Esophagus squamous epithelium (tissue), 5 donors: ENCODE measurements around the gene MAML3. TPM values are rescaled to one million over a fixed set of nuclear protein-coding genes. Genes with fewer than 3 reads are reported as not detected.

Experiments used
- DNase-seq: peaks from one replicate; lab custom pipeline; 2025; lab: John Stamatoyannopoulos, UW
- H3K27ac ChIP-seq, 4 donors: fragments of 200-600 bp; sonication (generic); one replicate each; pipeline ENCODE4 v1.5.1; 2016 to 2019; ENCODE audit warnings: mild to moderate bottlenecking in 1 of 4
- H3K27me3 ChIP-seq, 4 donors: fragments of 200-600 bp; sonication (generic); 1 replicate in 3 of 4; 2 replicates in 1 of 4; pipeline versions ENCODE4 v1.5.1 to v1.6.0; 2017 to 2021; ENCODE audit warnings: antibody characterized with exemption in 1 of 4
- H3K36me3 ChIP-seq, 3 donors: fragments of 200-600 bp; sonication (generic); one replicate each; pipeline ENCODE4 v1.5.1; 2016 to 2019
- H3K4me1 ChIP-seq, 3 donors: fragments of 200-600 bp; sonication (generic); one replicate each; pipeline ENCODE4 v1.5.1; 2017 to 2019
- H3K4me3 ChIP-seq, 4 donors: fragments of 200-600 bp; sonication (generic); 1 replicate in 3 of 4; 2 replicates in 1 of 4; pipeline ENCODE4 v1.5.1; 2016 to 2019; ENCODE audit warnings: mild to moderate bottlenecking in 2 of 4, moderate library complexity in 1 of 4
- H3K9me3 ChIP-seq, 3 donors: fragments of 200-600 bp; sonication (generic); one replicate each; pipeline ENCODE4 v1.5.1; 2016 to 2019
- POLR2A ChIP-seq, 4 donors: fragments of 450-650 bp; IDR thresholded peaks; one replicate each; pipeline ENCODE4 v1.6.1; 2017; ENCODE audit warnings: antibody characterized with exemption in 4 of 4, mild to moderate bottlenecking in 4 of 4, moderate library complexity in 3 of 4
- WGBS, 2 donors: methylation state at CpG; one replicate each; pipeline ENCODE4 v1.1.5; 2018; 5-methylcytosine and 5-hydroxymethylcytosine counted together
- intact Hi-C: fragments of 100-400 bp; cut with DNase I; formaldehyde crosslinking; loops from one replicate; pipeline ENCODE4 v1.15.0; 2022
- total RNA-seq, 4 donors: library from RNA; depleted of rRNA; stranded (reverse); fragments of >200 nt; gene quantifications; one replicate each; pipeline ENCODE4 v1.1.0, GENCODE V29; 2016
- TF ChIP-seq, protein P1 (sequence below), 6 experiments: fragments of 450-650 bp in 4 of 6; fragments of 200-600 bp in 2 of 6; sonication (generic) in 2 of 6; IDR thresholded peaks; one replicate each; pipeline ENCODE4 v1.5.1; 2016 to 2019; ENCODE audit warnings: antibody characterized with exemption in 6 of 6, mild to moderate bottlenecking in 4 of 6, moderate library complexity in 4 of 6
- donor health status: DM: yes; HTN: yes; CAD: no.

The MAML3 gene
- total RNA-seq, 4 donors from 2014 or later, result 6.9 to 14.2 (median 8.9) TPM

DNA sequence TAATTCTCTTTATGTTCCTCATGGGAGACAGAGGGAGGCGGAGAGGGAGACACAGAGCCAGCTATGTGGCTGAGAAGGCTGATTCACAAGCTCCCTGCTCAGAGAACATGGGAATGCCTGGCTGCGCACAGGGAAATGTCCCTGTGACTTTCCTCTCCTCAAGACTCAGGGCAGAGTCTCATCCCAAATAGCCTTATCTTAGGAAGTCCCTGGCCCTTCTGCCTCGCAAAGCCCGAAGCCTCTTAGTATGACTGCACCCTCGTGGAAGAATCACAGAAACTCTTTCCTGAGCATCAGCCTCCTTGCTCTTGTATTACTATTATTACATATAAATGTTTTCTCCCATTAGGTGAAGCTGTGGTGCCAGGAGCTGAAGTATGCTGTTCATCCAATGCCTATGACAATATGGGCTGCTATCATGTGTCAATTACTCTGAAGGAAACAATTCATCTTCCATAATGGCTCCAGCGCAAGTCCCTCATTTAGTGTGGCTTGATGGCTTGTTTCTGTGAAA lies 257.8 kb downstream of the MAML3 start:
- DNase-seq, result no peak
- no peak overlapping the region for H3K27ac ChIP-seq
- H3K4me1 ChIP-seq, result peaks cover 0 to 28% (median 3%) of the 10 kb centered on the region in 3 donors
- 85 to 92% methylated on average over 6 of the region's 6 CpGs for WGBS, 2 donors
- H3K4me3 ChIP-seq, result no peak overlapping the region
- no peaks in the 10 kb centered on the region for H3K27me3 ChIP-seq
- no peaks in the 10 kb centered on the region for H3K9me3 ChIP-seq
- no peaks in the 10 kb centered on the region for H3K36me3 ChIP-seq
- TF ChIP-seq, protein P1, sequence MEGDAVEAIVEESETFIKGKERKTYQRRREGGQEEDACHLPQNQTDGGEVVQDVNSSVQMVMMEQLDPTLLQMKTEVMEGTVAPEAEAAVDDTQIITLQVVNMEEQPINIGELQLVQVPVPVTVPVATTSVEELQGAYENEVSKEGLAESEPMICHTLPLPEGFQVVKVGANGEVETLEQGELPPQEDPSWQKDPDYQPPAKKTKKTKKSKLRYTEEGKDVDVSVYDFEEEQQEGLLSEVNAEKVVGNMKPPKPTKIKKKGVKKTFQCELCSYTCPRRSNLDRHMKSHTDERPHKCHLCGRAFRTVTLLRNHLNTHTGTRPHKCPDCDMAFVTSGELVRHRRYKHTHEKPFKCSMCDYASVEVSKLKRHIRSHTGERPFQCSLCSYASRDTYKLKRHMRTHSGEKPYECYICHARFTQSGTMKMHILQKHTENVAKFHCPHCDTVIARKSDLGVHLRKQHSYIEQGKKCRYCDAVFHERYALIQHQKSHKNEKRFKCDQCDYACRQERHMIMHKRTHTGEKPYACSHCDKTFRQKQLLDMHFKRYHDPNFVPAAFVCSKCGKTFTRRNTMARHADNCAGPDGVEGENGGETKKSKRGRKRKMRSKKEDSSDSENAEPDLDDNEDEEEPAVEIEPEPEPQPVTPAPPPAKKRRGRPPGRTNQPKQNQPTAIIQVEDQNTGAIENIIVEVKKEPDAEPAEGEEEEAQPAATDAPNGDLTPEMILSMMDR (IDR thresholded peaks at IDR 0.05), result no peak
- no peak for TF ChIP-seq POLR2A (IDR thresholded peaks at IDR 0.05)
- intact Hi-C loops, result no loop called here

DNA sequence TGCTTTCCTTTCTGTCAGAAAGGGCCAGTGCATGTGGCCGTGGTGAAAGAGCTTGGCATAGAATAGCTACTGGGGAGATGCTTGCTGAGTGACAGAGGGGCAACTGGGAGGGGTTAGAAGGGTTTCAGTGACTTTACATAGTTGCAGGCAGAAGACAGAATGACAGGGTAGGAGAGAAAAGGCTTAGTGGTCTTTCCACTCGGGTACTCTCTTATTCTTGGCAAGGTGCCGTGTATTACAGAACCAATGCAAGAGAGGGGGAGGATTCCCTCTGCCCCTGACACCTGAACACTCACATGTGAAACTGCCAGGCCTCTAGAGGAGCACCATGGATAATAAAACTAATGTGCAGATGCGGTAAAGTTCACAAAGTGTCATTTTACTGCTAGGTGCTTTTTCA lies 260.2 kb downstream of the MAML3 start:
- no peaks in the 10 kb centered on the region for H3K27me3 ChIP-seq
- intact Hi-C loops, result no loop called here
- H3K4me3 ChIP-seq, result no peak overlapping the region
- H3K27ac ChIP-seq, result peak overlapping the region in 1 of 4 donors; percentile 2
- peaks cover 0 to 7% (median 0%) of the 10 kb centered on the region in 3 donors for H3K36me3 ChIP-seq
- TF ChIP-seq, protein P1 (IDR thresholded peaks at IDR 0.05), result no peak
- no peak for TF ChIP-seq POLR2A (IDR thresholded peaks at IDR 0.05)
- no peaks in the 10 kb centered on the region for H3K9me3 ChIP-seq
- DNase-seq, result no peak
- peaks cover 7 to 45% (median 12%) of the 10 kb centered on the region in 3 donors for H3K4me1 ChIP-seq
- WGBS, 2 donors, result 66 to 89% methylated on average over 4 of the region's 4 CpGs

DNA sequence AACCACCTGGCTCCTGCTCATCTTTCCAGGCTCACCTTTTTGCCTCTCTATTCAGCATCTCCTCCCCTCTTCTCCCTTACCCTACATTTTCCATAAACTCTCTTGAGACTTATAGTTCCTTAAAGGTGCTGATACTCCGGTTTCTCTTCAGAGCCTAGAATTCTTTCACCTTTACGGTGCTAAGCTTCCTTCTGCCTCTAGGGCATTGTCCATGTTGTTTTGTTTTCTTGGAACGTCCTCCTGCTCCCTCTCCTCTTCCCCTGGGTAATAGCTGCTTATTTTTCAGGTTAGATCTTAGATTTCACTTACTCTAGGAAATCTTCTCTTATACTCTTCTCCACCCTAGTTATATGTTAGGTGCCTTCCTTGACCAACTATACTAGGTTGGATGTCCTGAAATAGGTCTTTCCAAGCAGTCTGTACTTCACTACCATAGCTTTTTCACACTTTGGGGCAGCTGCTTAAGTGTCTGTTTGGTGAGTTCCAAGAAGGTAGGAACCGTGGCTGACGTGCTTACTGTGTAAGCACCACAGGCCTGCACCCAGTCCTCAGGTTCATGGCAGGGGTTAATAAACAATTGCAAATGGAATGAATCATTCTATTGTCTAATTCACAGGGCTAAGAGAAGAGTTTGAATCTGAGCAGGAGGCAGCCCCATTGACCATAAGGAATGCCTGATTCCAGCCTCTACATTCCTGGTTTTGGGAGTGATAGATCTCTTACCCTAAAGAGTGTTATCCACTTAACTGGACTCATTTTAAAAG lies 260.8 kb downstream of the MAML3 start:
- DNase-seq, result no peak
- H3K4me1 ChIP-seq, result peaks cover 14 to 52% (median 16%) of the 10 kb centered on the region in 3 donors
- H3K27me3 ChIP-seq, result no peaks in the 10 kb centered on the region
- 39 to 50% methylated on average over 5 of the region's 5 CpGs for WGBS, 2 donors
- intact Hi-C loops, result no loop called here
- no peak overlapping the region for H3K4me3 ChIP-seq
- no peak for TF ChIP-seq POLR2A (IDR thresholded peaks at IDR 0.05)
- TF ChIP-seq, protein P1 (IDR thresholded peaks at IDR 0.05), result peak in 2 of 6 experiments; percentile 5 to 53
- H3K9me3 ChIP-seq, result no peaks in the 10 kb centered on the region
- peaks cover 0 to 7% (median 0%) of the 10 kb centered on the region in 3 donors for H3K36me3 ChIP-seq
- H3K27ac ChIP-seq, result peak overlapping the region in 3 of 4 donors; percentile 40 to 69 (median 46)

DNA sequence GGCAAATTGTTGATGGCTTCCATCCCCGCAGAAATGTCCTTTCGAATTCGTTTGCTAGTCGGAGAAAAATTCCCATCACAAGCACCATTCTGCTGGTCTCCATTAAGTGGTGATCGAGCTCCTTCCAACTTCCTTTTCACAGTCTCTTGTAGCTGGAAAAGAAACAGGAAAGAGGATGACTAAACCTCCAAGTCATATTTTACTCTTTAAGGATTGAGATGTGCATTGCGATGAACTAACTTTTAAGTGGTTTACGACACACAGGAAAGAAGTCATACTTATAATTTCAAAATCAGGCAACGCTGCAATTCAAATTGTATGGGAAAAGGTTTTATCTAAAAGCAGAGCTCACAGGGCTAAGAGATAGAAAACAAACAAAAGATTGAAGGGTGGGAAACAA lies 263.2 kb downstream of the MAML3 start:
- 58 to 76% methylated on average over 8 of the region's 8 CpGs for WGBS, 2 donors
- no peak overlapping the region for H3K4me3 ChIP-seq
- intact Hi-C loops, result no loop called here
- H3K4me1 ChIP-seq, result peaks cover 19 to 75% (median 23%) of the 10 kb centered on the region in 3 donors
- TF ChIP-seq, protein P1 (IDR thresholded peaks at IDR 0.05), result peak in 1 of 6 experiments; percentile 11
- TF ChIP-seq POLR2A (IDR thresholded peaks at IDR 0.05), result no peak
- no peaks in the 10 kb centered on the region for H3K27me3 ChIP-seq
- DNase-seq, result no peak
- H3K36me3 ChIP-seq, result peaks cover 0 to 7% (median 0%) of the 10 kb centered on the region in 3 donors
- H3K27ac ChIP-seq, result peak overlapping the region in 1 of 4 donors; percentile 23
- H3K9me3 ChIP-seq, result no peaks in the 10 kb centered on the region

DNA sequence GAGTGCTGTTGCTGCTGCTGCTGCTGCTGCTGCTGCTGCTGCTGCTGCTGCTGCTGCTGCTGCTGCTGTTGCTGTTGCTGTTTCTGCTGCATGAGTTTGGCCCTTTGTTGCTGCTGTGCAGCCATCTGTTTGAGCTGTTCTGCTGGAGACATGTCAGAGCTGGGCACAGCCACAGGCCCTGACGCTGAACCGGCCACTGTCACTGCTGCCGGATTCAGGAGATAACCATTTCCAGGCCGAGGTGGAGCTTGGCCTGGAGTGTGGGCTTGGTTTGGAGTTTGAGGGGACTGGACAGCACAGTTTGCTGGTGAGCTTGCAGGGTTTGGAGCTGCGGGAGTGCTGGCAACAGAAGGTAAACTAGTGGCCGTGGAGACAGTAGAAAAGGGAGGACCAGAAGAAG lies 264.1 kb downstream of the MAML3 start:
- no peaks in the 10 kb centered on the region for H3K9me3 ChIP-seq
- no peak for DNase-seq
- H3K36me3 ChIP-seq, result peaks cover 0 to 7% (median 0%) of the 10 kb centered on the region in 3 donors
- peak overlapping the region; percentile 23 to 82 (median 69) for H3K27ac ChIP-seq
- peak overlapping the region in 1 of 4 donors; percentile 25 for H3K4me3 ChIP-seq
- intact Hi-C loops, result no loop called here
- peaks cover 20 to 82% (median 23%) of the 10 kb centered on the region in 3 donors for H3K4me1 ChIP-seq
- H3K27me3 ChIP-seq, result no peaks in the 10 kb centered on the region
- WGBS, 2 donors, result 28 to 58% methylated on average over 2 to 4 of the region's 6 CpGs
- TF ChIP-seq, protein P1 (IDR thresholded peaks at IDR 0.05), result no peak
- no peak for TF ChIP-seq POLR2A (IDR thresholded peaks at IDR 0.05)
